ENCODE data around the gene BAIAP2. TPM values are rescaled to one million over a fixed set of nuclear protein-coding genes. Genes with fewer than 3 reads are reported as not detected.
"Not testable (repeated sequence)": the region's sequence is repeated elsewhere in the genome, so short reads cannot be mapped to it uniquely, and the experiment has no call there.

The BAIAP2 gene
- total RNA-seq, 1 donor from 2014 or later = 50.9 TPM

DNA sequence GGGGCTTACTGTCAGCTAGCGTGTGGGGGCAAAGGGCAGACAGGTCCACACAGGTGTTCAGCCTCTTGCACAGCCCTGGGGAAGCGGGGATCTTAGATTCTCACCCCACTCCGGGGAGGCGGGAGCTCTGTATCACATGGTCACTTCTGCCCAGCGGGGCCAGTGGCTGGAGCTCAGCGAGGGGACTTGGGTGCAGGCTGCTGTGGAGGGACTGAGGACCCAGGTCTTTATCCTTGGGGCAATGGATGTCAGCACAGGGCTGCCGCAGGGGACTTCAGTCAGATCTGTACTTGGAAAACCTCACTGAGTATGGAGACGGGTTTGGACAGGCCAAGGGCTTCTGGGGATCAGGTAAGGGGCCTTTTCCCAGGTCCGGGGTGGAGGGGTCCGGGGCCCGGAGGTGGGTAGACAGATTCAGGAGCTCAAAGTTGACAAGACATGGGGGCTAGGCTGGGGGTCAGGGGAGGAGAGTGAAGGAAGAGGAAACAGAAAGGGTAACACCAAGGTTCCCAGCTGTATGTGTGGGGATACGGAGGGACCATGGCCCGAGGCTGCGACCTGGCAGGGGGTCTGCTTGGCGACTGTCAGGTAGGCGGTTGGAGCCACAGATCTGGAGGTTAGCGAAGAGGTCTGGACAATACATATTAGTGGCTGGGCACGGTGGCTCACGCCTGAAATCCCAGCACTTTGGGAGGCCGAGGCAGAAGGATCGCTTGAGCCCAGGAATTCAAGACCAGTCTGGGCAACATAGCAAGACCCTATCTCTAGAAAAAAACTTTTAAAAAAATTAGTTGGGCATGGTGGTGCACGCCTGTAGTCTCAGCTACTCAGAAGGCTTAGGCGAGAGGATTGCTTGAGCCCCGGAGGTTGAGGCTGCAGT lies 15.1 kb upstream of the BAIAP2 start:
- peak; percentile 55 for DNase-seq (ENCODE audit: low spot score)
- intact Hi-C loops (cut with DNase I) = no loop called here
- no peak for ATAC-seq

DNA sequence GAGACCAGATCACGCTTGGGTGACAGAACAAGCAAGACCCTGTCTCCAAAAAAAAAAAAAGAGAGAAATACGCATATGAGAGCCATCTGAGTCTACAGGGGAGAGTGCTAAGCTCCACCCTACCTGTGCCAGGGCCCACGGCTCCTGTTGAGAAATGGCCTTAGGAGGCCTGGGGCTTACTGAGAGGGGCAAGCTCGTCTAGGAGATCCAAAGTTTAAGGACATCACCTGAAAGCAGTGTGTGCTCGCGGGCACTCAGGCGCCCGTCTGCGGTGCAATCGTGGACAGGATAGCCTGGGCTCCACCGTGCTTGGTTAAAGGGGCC lies 14.5 kb upstream of the BAIAP2 start:
- intact Hi-C loops (cut with DNase I) = no loop called here
- no peak for ATAC-seq

DNA sequence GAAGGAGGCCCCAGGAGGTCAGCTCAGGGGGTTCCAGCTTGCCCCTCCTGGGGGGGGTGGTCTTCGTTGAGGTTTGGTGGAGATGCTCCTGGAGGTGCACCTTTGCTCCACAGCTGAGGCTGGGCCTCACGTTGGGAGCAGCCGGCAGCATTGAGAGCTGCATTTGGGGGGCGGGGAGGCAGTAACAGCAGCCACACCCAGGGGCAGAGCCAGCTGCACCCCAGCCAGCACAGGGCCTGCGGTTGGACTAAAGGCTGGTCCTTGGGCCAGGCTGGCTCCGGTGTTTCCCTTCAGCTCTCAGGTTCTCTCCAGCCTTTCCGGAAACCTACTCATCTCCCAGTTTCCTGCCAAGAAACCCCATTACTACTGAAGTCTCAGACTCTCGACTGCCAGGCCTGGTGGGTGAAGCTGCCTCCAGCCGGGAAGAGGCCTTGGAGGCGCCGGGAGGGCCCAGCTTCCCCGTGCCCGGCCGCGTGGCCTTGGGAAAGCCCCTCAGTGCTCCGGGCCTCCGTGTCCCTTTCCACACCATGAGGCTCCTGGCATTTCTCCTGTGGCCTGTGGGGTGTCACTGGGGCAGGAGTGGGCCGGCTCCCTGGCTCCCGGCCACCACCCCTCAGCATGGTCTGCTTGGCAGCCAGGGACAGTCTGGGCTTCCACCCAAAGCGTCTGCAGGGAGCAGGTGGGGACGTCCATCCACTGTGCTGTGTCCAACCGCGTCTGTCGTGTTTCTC lies 14.0 kb upstream of the BAIAP2 start:
- no peak for ATAC-seq
- intact Hi-C loops (cut with DNase I) = no loop called here

More for the DNA sequence above, 14.5 kb upstream of the BAIAP2 start:
- DNase-seq (ENCODE audit: low spot score) = no peak

DNA sequence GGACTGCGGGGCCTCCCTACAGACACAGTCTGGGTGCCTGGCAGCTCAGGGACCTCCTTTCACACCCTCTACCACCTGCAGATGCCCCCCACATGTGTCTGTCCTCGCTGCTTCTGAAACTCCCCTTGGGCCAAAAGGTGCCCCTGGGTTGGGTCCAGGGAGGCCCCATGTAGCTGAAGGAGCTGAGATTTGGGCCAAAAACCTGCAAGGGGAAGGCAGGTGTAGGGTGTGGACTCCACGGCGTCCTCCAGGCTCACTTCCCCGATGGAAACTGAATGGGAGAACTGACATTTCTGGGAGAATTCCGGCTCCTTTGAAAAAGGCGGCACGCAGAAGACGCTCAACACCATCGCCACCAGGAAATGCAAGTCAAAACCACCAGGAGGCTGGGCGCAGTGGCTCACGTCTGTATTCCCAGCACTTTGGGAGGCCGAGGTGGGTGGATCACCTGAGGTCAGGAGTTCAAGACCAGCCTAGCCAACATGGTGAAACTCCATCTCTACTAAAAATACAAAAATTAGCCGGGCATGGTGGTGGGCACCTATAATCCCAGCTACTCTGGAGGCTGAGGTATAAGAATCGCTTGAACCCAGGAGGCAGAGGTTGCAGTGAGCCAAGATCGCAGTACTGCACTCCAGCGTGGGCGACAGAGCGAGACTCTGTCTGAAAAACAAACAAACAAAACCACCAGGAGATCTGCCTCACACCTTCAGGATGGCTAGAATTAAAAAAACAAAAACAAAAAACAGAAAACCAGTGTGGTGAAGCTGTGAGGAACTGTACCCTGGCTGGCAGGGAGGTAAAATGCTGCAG lies 13.2 kb upstream of the BAIAP2 start:
- DNase-seq (ENCODE audit: low spot score) (no peak), ATAC-seq (no peak)
- intact Hi-C loops (cut with DNase I) = loop anchor here (2.0 kb wide), 1 partner anchor 35 kb away; no protein-coding TSS in a partner anchor

More for the DNA sequence above, 14.0 kb upstream of the BAIAP2 start:
- peak; percentile 59 for DNase-seq (ENCODE audit: low spot score)

DNA sequence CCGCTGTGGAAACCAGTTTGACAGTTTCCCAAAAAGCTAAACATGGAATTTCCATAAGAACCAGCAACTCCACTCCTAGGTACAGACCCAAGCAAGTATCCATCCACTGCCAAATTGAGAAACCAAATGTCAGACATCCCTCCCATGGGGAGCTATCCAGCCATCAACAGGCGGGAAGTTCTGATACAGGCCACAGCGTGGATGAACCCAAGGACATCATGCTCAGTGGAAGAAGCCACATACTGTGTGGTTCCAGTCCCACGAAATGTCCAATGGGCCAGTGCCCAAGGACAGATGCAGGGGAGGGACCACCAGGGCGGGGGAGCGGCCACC lies 12.6 kb upstream of the BAIAP2 start:
- DNase-seq (ENCODE audit: low spot score) = no peak
- intact Hi-C loops (cut with DNase I) = loop anchor here (2.0 kb wide), 1 partner anchor 36 kb away; no protein-coding TSS in a partner anchor
- ATAC-seq = no peak

DNA sequence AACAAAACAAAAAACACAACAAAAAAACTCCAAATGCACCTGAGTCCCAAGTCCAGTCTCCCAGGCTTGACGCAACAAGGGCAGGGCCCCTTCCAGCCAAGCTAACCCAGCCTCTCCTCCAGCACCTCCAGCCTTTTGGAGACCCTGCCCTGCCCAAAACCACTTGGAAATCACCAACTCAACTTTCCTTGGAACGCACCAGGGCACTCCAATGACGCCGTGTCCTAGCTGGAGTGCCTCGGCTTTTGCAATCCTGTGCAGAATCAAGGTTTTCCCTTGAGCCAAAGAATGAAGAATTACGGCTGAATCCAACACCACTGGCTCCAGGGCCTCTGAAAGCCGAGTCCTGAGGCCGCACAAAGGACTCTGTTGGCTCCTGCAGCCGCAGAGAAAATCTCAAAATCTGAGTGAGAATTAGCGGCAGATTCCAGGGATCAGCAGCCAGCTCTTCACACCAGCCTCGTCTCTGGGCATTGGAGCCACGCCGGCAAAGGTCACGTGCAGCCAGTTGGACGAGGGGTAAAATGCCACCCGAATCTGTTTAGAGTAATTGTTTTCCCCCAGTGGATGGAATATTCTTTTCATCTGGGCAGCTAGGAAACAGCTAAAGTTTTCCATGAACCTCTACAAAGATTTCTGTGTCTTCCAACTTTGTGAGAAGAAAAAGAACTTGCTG lies 9.7 kb upstream of the BAIAP2 start:
- ATAC-seq = peak; percentile 62
- intact Hi-C loops (cut with DNase I) = no loop called here
- peak; percentile 68 for DNase-seq (ENCODE audit: low spot score)

DNA sequence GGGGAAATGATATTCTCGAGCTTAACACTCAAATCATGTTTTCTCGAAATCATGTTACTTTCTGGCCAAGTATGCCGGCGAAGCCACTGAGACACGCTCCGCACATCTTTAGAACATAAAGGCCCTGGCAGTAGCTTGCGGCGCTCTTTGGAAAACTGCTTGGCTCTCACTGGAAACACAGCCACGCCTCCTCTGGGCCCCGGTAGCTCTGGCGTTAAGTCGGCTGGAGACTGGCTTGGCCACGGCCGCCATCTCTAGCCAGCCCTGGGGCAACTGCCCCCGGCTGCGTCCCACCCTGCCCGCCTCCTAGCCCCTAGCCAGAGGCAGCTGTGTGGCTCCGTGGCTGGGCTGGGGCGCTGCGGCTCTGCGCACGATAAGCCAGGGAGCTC lies 9.2 kb upstream of the BAIAP2 start:
- peak; percentile 70 for DNase-seq (ENCODE audit: low spot score)
- ATAC-seq = peak; percentile 37
- intact Hi-C loops (cut with DNase I) = no loop called here

DNA sequence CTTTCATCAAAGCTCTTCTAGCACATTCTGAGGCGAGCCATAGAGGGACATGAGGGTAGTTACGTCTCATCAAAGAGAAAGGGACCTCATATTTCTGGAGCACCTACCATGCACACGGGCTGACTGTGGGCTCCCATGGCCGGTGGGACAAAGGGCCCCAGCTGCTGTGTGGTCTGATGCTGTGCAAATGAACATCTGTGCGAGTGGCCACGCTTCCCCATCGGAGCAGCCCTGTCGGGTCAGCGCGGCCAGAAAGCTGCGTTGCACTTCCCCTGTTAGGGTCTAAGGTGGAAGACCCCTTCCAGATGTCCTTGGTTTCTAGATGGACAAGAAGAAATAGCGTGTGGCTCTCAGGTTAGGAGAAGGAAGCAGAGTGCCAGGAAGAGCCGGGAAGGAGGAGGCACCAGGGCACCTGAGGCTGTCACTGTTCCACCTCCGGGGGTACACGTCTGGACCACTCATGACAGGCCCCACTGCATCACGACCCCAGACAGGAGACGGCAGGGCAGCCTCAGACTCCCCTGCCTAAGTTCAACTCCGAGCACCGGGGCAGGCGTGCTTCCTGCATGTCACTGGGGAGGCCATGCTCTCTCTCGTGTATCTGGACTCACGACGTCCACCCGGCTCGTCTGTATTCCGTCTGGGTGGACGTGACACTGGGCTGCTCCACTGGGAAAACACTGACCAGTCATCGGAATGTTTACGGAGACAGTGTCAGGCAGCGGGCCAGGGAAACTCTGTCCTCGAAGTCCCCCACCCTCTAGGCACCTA lies 8.5 kb upstream of the BAIAP2 start:
- peak; percentile 56 for DNase-seq (ENCODE audit: low spot score)
- intact Hi-C loops (cut with DNase I) = no loop called here
- no peak for ATAC-seq

DNA sequence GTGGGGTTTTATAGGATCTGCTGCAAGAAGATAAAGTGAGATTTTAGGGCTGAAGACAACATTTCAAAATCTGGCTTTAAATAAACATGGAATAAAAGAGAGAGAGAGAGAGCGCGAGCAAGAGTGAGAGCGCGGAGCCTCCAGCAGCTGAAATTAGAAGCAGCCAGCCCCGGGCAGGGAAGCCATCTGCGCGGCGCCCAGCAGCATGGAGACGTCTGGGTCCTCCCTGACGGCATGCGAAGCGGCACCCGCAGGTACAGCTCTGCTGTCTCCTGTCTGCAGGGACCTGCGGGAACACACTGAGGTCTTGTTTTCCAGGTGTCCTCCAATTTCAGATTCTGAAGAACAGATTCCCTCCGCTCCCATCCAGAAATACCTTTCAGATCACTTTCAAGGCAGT lies 7.9 kb upstream of the BAIAP2 start:
- no peak for DNase-seq (ENCODE audit: low spot score)
- intact Hi-C loops (cut with DNase I) = no loop called here
- no peak for ATAC-seq

DNA sequence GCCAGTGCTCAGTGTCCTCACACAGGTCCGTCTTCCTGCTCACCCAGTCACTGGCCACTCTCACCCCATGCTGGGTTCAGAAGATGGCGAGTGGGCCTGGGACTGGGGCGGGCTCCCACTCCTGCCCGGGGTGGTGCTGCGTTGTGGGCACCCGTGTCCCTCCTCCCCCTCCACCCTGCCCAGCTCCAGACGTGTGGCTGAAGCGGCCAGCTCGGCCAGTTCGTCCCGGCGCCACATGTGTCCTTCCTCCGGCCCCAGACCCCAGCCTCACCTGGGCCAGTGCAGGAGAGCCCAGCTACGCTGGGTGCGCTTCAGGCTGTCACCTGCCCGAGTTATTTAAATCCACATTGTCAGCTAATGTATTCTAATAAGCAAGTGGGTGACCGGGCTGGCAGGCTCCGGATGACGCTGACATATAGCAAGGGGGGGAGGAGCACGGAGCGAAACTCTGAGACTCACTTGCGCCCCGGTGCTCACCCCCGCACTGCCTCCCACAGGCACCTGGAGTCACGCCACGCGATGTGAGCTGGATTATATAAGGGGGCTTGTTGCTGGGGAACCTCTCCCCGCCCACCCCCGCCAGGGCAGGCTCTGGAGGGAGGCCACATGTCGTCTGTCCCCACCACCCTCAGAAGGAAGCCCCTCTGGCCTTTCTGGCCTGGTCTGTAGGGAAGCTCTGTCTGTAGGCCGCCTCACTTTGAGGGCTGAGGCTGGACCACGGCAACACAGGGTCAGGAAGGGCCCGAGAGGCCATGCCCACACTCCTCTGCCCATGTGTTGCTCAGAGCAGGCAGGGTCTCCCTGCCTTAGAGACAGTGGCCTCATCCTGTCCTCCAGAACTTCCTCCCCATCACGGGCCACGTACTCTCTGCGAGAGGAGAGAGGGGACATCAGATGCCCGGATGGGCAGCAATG lies 7.1 kb upstream of the BAIAP2 start:
- intact Hi-C loops (cut with DNase I) = no loop called here
- no peak for ATAC-seq

DNA sequence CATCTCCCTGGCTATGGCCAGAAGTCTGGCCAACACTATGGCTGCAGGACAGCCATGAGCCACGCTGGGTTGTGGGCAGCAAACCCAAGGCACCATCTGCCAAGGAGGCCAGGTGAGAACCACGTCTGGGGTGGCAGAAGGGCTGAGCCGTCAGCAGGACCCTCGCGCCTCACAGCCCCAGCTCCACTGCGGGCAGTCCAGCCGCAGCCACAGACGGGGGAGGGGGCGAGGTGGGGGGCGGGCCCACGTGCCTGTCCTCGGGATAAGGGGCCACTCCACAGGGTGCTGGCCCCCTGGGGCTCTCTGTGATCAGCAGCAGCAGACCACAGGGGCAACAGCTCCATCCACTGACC lies 6.5 kb upstream of the BAIAP2 start:
- ATAC-seq (no peak), DNase-seq (ENCODE audit: low spot score) (peak; percentile 46)
- intact Hi-C loops (cut with DNase I) = no loop called here

More for the DNA sequence above, 7.1 kb upstream of the BAIAP2 start:
- DNase-seq (ENCODE audit: low spot score) = peak; percentile 66

DNA sequence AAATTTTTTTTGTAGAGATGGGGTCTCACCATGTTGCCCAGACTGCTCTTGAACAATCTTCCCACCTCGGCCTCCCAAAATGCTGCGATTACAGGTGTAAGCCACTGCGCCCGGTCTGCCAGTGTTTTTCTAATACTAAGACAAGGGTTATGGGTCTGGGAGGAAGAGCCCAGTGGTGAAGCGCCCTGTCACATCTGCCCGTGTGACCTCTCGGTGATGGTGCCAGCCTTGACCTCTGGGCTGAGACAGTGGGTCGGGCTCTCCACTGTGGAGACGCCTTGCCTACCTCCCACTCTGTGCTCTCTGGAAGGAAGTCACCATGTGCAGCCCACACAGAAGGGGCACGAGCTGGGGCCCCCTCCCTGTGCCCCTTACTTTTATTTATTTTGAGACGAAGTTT lies 5.1 kb upstream of the BAIAP2 start:
- ATAC-seq (no peak), DNase-seq (ENCODE audit: low spot score) (no peak)
- intact Hi-C loops (cut with DNase I) = loop anchor here (5.0 kb wide), 1 partner anchor 67 kb away; no protein-coding TSS in a partner anchor

DNA sequence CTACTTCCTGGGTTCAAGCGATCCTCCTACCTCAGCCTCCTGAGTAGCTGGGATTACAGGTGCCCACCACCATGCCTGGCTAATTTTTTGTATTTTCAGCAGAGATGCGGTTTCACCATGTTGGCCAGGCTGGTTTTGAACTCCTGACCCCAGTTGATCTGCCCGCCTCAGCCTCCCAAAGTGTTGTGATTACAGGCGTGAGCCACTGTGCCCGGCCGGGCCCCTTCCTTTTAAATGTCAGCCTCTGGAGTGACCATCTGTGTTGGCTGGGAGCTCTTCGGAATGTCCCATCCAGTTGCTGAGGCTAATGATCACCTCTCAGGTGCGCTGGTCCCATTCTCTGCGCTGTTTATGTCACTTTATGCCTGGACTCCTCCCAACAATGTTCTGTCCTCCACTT lies 4.6 kb upstream of the BAIAP2 start:
- ATAC-seq; DNase-seq (ENCODE audit: low spot score): not testable (repeated sequence)
- intact Hi-C loops (cut with DNase I) = loop anchor here (5.0 kb wide), 1 partner anchor 67 kb away; no protein-coding TSS in a partner anchor

DNA sequence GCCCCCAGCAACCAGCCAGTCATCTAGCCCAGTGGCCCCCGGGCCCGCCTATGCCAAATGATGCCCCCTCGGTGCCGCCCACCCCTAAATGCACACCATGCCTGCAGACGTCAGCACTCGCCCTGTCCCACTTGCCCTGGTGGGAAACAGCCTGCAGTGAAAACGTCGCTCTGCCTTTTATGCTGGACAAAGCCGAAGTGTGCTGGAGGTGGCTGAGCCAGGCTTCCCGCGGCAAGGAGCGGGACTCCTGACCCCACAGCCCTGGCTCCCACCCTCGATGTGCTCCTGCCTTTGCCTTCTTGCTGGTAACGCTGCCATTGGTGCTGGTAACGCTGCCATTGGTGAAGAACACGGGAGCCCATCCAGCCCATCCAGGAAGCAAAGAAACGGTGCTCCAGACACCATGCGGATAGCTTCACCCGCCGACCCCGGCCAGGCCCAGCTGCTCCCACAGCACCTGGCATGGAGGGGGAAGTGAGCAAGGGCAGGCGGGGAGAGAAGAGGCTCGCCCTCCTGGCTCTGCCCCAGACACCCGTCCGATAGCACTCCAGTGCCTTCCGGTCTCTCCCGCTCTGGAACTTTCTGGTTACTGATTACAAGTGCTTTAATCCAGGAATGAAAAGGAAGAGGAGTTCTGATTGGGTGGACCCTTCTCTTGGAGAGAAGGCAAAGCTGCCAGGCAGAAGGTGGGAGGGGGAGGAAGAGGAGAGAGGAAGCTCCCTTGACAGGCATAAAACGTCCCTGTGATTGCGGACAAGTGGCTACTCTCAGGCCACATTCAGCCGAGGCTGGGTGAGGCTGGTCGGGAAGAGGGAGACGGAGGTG lies 4.0 kb upstream of the BAIAP2 start:
- DNase-seq (ENCODE audit: low spot score) = peak; percentile 57
- no peak for ATAC-seq

DNA sequence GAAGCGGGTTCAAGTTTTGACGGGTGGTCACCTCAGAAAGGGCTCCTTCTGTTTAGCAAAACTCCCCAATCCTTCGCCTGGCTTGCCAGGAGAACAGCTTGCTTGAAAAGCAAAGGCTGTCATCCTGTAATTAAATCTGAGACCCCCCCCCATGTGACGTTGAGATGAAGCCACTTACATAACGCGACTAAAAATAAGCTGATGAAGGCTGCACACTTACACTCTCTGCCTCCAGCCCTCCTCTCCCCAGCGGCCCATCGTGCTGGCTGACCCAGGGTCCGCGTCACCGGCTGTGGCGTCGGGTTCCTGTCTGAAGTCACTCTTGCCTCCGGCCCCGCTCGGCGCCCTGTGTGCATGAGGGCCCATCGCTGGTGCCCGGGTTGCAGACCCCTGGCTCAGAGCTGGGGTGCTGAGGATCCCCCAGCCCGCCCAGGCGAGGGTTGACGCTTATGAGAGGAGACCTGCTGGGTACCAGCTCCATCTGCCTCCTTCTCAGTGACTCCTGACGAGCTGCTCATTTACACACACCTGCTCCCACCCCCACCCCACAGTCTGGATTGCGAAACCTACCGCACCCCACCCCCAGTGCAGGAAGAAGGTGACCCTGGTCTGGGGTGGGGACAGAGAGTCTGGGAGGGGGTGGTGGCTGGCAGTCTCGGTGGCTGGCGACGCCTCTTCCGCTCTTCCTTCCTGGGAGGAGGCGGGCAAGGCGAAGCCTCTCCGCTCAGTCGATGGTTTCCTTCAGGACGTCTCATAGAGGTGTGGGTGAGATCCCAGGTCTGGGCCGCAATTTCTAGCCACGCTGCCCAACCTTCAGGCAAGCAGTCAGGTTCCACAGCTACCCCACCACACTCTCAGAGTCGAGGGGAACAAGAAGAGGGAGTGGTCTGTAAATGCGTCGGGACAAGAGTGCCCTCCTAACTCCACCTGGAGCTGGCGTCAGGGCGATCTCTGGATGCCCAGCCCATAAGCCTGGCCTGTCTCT lies 3.1 kb upstream of the BAIAP2 start:
- DNase-seq (ENCODE audit: low spot score) = peak; percentile 61
- intact Hi-C loops (cut with DNase I) = loop anchor here (5.0 kb wide), 1 partner anchor 65 kb away; no protein-coding TSS in a partner anchor

More for the DNA sequence above, 4.0 kb upstream of the BAIAP2 start:
- intact Hi-C loops (cut with DNase I) = loop anchor here (5.0 kb wide), 1 partner anchor 66 kb away; no protein-coding TSS in a partner anchor

More for the DNA sequence above, 3.1 kb upstream of the BAIAP2 start:
- no peak for ATAC-seq
